GM19099 (cell line): ENCODE measurements around the gene ETAA1.

Source experiments
- POLR2A ChIP-seq: IDR thresholded peaks from 3 replicates; pipeline ENCODE4 v1.6.1; 2011; ENCODE audit warnings: low read depth; ENCODE audit not compliant: insufficient read length; ENCODE audit errors: extremely low read depth

The ETAA1 gene

DNA sequence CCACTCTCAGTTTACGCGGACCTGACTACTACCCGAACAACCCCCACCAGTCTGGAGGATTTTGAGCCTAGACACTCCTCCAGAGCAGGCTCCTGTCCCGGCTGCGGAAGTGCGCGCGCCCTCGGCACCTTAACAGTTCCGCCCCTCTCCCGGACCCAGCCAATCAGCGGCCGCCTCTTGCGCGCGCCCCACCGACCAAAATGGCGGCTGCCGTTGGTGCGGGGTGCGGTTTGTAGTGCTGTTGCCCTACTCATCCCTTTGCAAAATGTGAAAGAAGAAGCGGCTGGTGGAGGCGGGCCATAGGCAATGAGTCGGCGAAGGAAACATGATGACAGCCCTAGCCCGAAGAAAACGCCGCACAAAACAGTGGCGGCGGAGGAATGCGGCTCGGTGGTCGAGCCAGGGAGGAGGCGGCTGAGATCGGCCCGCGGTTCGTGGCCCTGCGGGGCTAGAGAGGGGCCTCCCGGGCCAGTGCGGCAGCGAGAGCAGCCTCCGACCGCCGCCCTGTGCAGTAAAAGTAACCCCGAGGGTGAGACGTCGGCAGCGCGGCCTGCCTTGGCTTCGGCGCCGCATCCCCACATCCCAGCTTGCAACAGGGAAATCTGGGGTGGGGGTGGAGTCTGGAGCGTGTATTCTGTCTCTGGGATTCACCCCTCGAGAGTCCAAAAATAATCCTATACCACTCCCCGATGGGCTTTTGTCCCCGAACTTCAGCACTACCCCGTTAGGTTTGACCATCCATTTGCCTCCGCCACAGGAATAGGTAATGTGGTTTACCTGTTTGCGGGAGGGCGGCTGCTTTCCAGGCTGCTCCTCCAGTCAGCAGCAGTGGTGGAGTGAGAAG is at the start of gene ETAA1:
TSS of gene ETAA1 (plus strand) at position 191 of the 844 bp plus-strand sequence. CDS start at position 307, 116 bp downstream.
- peak; percentile 86 for TF ChIP-seq POLR2A

- TF ChIP-seq POLR2A: no peak
Observed at GRCh38 chr2:67366832-67367412, 30.2 kb upstream of the ETAA1 start.

- no peak for TF ChIP-seq POLR2A
Observed at GRCh38 chr2:67374481-67374880, 22.7 kb upstream of the ETAA1 start.

DNA sequence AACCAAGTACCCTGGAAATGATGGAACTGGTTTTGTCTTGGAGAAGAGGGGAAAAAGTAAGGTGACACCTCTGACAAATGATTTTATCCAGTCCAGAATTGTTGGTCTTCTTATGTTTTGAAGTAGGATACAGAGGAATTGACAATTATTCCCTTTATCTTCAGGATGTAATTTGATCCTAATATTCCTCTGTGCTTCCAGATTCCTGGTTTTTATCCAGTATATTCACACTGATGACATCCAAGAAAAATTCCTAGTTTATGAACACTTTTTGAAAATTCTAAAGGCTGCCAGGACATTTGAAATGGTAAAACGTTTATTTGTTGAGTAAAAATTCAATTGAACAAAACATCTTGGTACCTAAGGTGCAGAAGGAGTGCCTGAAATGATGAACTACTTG is 22.2 kb upstream of the ETAA1 start:
- no peak for TF ChIP-seq POLR2A

DNA sequence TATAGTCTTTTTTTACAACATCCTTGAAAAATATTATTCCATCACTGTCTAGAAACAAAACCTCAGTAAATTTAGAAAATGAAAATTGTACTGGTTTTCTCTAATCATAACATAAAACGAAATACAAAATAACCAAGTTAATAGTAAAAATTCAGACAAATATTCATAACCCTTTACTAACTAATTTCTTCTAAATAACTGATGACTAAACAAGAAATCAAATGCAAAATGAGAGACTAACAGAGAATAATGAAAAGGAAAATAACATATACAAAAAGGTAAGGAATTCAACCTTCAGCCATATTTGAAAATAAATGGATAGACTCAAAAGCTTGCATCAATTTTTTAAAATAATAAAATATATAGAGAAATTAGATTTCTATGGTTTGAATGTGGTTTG is 18.6 kb upstream of the ETAA1 start:
- no peak for TF ChIP-seq POLR2A

DNA sequence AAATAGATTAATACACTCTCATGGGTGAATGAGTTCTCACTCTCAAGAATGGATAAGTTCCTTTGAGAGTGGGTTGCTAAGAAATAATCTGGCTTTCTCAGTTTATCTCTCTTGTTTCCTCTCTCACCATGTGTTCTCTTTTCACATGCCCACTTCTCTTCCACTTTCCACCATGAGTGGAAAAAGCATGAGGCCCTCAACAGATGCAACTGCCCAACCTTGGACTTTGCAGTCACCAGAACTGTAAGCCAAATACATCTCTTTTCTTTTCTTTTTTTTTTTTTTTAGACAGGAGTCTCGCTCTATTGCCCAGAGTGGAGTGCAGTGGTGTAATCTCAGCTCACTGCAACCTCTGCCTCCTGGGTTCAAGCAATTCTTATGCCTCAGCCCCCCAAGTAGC is 18.1 kb upstream of the ETAA1 start:
- no peak for TF ChIP-seq POLR2A

DNA sequence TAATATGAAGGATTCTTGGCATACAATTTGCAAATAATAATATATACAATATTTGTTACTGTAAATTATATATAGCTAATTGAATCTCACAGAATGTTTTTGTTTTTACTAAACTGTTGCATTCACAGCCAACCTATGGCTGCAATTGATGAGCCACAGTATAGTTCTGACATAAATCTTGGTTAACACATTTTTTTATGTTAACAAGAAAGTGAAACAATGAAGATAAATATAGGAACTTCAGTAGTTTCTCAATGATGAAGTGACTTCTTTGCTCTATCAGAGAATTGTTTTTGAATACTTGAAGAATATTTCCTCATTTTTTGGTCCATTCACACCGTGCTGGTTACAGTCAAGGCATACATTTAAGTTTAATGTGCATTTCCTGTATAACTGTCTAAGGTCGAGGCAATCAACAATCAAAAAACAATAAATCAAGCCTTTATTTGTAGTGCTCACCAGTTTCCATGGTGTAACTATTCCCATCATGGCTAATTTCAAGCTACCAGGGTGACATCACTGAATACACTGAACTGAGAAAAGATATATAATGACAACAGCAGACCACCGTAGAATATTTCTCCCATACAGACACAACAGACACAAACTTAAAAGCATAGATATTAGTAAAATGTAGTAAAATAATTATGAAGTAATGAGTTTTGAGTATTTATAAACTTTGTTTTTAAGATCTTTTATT is 12.9 kb upstream of the ETAA1 start:
- TF ChIP-seq POLR2A: no peak

- no peak for TF ChIP-seq POLR2A
Observed at GRCh38 chr2:67388680-67389079, 8.5 kb upstream of the ETAA1 start.

DNA sequence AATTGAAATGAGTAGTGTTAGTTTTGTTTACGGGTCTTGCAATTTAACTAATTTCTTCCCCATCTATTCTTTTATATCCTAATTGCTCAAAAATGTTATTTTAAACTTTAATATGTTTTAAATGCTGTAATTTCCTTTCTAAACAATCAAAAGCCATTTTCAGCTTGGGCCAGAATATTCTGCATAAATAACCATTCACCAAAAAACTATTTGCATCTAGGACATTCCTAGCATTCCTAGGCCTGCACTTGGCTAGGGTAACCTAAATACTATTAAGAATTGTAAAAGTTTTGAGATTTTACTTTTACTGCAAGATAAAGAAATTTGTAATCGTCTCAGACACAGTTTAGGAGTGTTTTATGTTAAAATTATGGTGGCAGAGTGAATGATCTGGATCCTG is 7.8 kb upstream of the ETAA1 start:
- no peak for TF ChIP-seq POLR2A

- TF ChIP-seq POLR2A: no peak
Observed at GRCh38 chr2:67389788-67390187, 7.3 kb upstream of the ETAA1 start.

DNA sequence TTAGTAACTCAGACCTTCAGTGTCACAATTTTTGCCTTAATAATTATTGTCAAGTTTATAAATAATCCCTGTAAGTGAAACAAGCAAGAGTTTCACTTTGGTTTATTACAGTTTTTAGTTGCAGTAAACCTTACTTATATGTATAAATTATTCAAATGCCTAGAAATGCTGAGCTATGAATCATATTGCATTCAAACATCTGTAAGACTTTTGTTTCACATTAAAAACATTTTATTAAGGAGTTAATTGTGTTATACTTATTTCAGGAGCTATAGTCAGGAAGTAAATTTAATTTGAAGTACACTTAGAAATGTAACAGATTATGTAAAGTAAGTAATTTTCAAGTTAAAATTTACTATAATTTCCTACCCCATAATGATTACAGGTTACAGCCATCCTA is 3.9 kb upstream of the ETAA1 start:
- no peak for TF ChIP-seq POLR2A

DNA sequence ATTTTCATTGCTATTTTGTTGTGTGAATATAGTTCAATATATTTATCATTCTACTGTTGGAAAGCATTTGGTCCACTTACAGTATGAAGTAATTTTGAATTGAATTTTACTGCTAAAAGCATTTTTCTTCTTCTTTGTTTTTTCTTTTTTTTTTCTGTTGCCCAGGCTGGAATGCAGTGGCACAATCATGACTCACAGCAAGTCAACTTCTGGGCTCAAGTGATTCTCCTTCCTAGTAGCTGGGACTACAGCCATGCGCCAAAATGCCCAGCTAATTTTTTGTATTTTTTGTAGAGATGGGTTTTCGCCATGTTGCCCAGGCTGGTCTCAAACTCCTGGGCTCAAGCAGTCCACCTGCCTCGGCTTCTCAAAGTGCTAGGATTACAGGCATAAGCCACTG is 2.4 kb upstream of the ETAA1 start:
- no peak for TF ChIP-seq POLR2A

GRCh38 chr2:67399144-67399543 is 2.0 kb downstream of the ETAA1 start:
- TF ChIP-seq POLR2A: no peak

GRCh38 chr2:67399831-67400489 is 2.8 kb downstream of the ETAA1 start:
- no peak for TF ChIP-seq POLR2A
